ENCODE data around the gene PLA2G3.
"Not testable (repeated sequence)": the region's sequence is repeated elsewhere in the genome, so short reads cannot be mapped to it uniquely, and the experiment has no call there.

Gene PLA2G3

DNA sequence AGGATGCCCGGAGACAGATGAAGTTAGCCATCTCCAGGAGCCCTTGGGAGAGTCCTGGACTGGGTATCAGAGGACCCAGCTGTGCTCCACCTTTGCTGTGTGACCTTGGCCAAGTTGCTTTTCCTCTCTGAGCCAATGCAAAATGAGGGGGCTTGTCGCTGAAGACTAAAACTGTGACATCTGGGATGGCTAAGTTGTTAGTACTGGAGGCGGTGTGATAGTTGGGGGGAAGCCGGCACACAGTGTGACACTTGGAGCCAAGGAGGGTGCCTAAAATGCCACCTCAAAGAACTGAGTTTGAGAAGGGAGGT lies 17.1 kb downstream of the PLA2G3 start:
- H3K27me3 Mint-ChIP-seq (ENCODE audit: low read depth): no peaks in the 10 kb centered on the region
- H3K9me3 Mint-ChIP-seq: no peaks in the 10 kb centered on the region
- H3K27ac Mint-ChIP-seq: no peak overlapping the region
- no peaks in the 10 kb centered on the region for H3K4me1 Mint-ChIP-seq (ENCODE audit: low read depth)
- H3K36me3 Mint-ChIP-seq (ENCODE audit: low read depth): no peaks in the 10 kb centered on the region
- no peak overlapping the region for H3K4me3 Mint-ChIP-seq

DNA sequence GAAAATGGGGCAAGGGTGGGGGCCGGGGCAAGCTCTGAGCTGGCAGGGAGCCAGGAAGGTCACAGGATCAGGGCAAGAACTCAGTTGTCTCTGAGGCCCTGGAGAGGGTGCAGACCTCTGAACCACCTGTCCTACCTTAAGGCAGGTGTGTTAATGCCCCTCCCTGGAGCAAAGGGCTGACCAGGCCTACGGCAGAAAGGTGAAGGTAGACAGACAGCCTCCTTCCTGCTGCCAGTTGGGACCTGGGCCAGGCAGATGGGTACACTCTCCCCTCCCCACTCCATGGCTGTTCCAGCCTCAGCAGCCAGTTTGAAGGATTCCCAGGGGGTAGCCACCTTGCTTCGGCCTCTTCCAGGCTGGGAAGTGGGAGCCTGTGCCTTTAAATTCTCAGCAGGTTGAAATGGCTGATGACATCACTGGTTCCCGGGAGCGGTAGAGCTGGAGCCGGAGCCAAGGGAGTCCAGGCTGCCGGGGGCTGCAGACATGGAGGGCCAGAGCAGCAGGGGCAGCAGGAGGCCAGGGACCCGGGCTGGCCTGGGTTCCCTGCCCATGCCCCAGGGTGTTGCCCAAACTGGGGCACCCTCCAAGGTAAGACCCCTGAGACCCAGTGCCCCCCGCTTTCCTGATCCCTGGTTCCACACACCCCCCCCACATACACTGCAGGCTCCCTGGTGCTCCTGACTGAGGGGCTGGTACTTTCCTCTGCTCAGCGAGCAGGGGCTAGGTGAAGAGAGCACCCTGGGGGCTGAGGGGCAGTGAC lies 17.6 kb downstream of the PLA2G3 start, which contains the start of gene INPP5J:
Gene INPP5J (plus strand): TSS at position 435 of the 760 bp plus-strand sequence. CDS start 49 bp downstream, at position 484.
- H3K36me3 Mint-ChIP-seq (ENCODE audit: low read depth): no peaks in the 10 kb centered on the region
- H3K9me3 Mint-ChIP-seq: no peaks in the 10 kb centered on the region
- H3K4me1 Mint-ChIP-seq (ENCODE audit: low read depth): no peaks in the 10 kb centered on the region
- no peaks in the 10 kb centered on the region for H3K27me3 Mint-ChIP-seq (ENCODE audit: low read depth)
- no peak within 1 kb of the TSS for H3K4me3 Mint-ChIP-seq
- no peak within 1 kb of the TSS for H3K27ac Mint-ChIP-seq

DNA sequence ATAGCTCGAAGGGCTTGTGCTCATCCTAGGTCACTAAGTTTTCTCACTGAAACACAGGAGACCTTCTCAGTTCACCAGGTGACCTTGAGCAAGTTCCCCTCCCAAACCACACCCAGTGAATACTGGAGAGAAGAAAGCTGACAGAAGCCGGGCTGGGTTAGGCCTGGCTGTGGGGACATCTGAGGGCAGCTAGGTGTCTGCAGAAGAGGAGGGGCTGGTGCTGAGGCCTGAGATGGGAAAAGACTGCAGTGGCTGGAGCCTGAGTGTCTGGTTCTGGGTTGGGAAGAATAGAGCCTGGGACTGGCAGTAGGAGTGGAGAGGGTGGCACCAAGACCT lies 18.1 kb downstream of the PLA2G3 start:
- H3K4me3 Mint-ChIP-seq: no peak overlapping the region
- no peaks in the 10 kb centered on the region for H3K4me1 Mint-ChIP-seq (ENCODE audit: low read depth)
- no peaks in the 10 kb centered on the region for H3K27me3 Mint-ChIP-seq (ENCODE audit: low read depth)
- no peaks in the 10 kb centered on the region for H3K36me3 Mint-ChIP-seq (ENCODE audit: low read depth)
- H3K9me3 Mint-ChIP-seq: no peaks in the 10 kb centered on the region
- no peak overlapping the region for H3K27ac Mint-ChIP-seq

- H3K4me1 Mint-ChIP-seq (ENCODE audit: low read depth): no peaks in the 10 kb centered on the region
- H3K36me3 Mint-ChIP-seq (ENCODE audit: low read depth): no peaks in the 10 kb centered on the region
- no peaks in the 10 kb centered on the region for H3K9me3 Mint-ChIP-seq
- H3K27ac Mint-ChIP-seq: no peak overlapping the region
- H3K4me3 Mint-ChIP-seq: no peak overlapping the region
- no peaks in the 10 kb centered on the region for H3K27me3 Mint-ChIP-seq (ENCODE audit: low read depth)
Observed at GRCh38 chr22:31121403-31121802, 18.9 kb downstream of the PLA2G3 start.

DNA sequence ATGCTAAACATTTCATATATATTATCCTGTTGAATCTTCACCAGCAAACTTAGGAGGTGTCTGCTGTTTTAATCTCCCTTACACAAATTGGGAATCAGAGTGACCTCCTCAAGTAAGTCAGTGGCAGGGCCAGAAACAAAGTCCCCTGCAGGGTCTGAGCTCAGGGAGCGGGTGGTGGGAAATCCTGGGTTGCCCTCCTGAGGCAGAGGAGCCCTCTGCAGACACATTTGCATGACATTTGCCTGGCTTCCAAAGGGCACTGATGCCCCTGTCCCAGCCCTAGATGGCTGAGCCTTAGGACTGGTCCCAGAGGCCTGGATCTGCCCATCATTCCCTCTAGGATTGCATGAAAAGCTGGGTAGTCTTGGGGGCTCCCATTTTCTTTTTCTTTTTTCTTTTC lies 19.7 kb downstream of the PLA2G3 start:
- H3K36me3 Mint-ChIP-seq (ENCODE audit: low read depth): no peaks in the 10 kb centered on the region
- no peaks in the 10 kb centered on the region for H3K4me1 Mint-ChIP-seq (ENCODE audit: low read depth)
- no peak overlapping the region for H3K4me3 Mint-ChIP-seq
- H3K27ac Mint-ChIP-seq: no peak overlapping the region
- H3K27me3 Mint-ChIP-seq (ENCODE audit: low read depth): no peaks in the 10 kb centered on the region
- H3K9me3 Mint-ChIP-seq: no peaks in the 10 kb centered on the region

GRCh38 chr22:31120230-31120629 lies 20.1 kb downstream of the PLA2G3 start:
- H3K4me3 Mint-ChIP-seq: no peak overlapping the region
- no peaks in the 10 kb centered on the region for H3K27me3 Mint-ChIP-seq (ENCODE audit: low read depth)
- H3K27ac Mint-ChIP-seq: no peak overlapping the region
- no peaks in the 10 kb centered on the region for H3K36me3 Mint-ChIP-seq (ENCODE audit: low read depth)
- H3K9me3 Mint-ChIP-seq: no peaks in the 10 kb centered on the region
- no peaks in the 10 kb centered on the region for H3K4me1 Mint-ChIP-seq (ENCODE audit: low read depth)

GRCh38 chr22:31119026-31119717 lies 21.1 kb downstream of the PLA2G3 start:
- Mint-ChIP-seq H3K9me3 (no peaks in the 10 kb centered on the region), H3K27ac (no peak overlapping the region), H3K4me1 (ENCODE audit: low read depth) (no peaks in the 10 kb centered on the region), H3K36me3 (ENCODE audit: low read depth) (no peaks in the 10 kb centered on the region), H3K27me3 (ENCODE audit: low read depth) (no peaks in the 10 kb centered on the region), H3K4me3 (no peak overlapping the region)

DNA sequence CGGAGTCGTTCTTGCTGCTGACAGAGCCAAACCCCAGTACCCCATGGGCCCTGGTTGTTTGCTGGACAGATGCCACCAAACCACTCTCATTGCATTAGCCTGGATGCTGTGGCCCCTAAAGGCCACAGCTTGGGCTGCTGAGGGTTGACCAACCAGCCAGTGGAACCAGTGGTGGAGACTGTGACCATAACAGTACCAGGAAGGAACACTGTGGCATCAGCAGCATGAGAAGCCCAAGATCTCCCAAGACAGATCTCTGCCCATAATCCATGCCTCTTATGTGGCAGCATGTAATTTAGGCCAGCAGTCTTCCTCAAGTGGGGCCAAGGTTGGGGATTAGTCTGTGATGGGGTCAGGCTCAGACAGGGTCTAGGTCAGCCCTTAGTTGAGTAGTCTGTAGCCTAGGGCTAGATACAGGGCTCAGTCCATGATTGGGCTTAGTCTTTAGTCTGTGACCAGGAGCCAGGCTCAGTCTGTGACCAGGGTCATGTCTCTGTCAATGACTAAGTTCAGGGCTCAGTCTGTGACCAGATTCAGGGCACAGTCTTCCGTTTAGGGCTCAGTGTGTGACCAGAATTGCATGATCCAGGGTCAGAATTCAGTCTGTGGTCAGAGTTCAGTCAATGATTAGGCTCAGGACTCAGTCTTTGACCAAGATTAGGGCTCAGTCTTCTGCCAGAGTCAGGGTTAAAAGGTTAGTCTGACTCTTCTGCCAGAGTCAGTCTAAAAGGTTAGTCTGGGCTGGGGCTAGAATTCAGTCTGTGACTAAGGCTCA lies 22.1 kb downstream of the PLA2G3 start:
- Mint-ChIP-seq H3K27ac (no peak overlapping the region), H3K36me3 (ENCODE audit: low read depth) (no peaks in the 10 kb centered on the region)

DNA sequence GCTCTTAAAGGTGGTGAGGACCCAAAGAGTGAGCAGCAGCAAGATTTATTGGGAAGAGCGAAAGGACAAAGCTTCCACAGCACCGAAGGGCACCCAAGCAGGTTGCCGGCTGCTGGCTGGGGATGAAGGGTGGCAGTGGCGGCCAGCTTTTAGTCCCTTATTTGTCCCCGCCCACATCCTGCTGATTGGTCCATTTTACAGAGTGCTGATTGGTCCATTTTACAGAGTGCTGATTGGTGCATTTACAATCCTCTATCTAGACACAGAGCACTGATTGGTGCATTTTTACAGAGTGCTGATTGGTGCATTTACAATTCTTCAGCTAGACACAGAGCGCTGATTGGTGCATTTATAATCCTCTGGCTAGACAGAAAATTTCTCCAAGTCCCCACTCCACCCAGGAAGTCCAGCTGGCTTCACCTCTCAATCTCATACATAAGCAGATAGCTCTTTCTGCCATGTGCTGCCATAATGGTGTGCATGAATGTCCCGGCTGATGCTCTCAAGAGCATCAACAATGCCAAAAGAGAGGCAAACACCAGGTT lies 27.7 kb downstream of the PLA2G3 start:
- H3K27me3 Mint-ChIP-seq (ENCODE audit: low read depth); H3K4me3 Mint-ChIP-seq; H3K9me3 Mint-ChIP-seq; H3K27ac Mint-ChIP-seq; H3K4me1 Mint-ChIP-seq (ENCODE audit: low read depth); H3K36me3 Mint-ChIP-seq (ENCODE audit: low read depth): not testable (repeated sequence)

More for the DNA sequence above, 22.1 kb downstream of the PLA2G3 start:
- H3K4me3 Mint-ChIP-seq: no peak overlapping the region
- no peaks in the 10 kb centered on the region for H3K4me1 Mint-ChIP-seq (ENCODE audit: low read depth)
- H3K27me3 Mint-ChIP-seq (ENCODE audit: low read depth): no peaks in the 10 kb centered on the region
- no peaks in the 10 kb centered on the region for H3K9me3 Mint-ChIP-seq

GRCh38 chr22:31107894-31108218 lies 32.5 kb downstream of the PLA2G3 start:
- peaks cover 6% of the 10 kb centered on the region for H3K4me1 Mint-ChIP-seq (ENCODE audit: low read depth)
- H3K27me3 Mint-ChIP-seq (ENCODE audit: low read depth): no peaks in the 10 kb centered on the region
- peak overlapping the region; percentile 5 for H3K27ac Mint-ChIP-seq
- peak overlapping the region; percentile 78 for H3K4me3 Mint-ChIP-seq
- no peaks in the 10 kb centered on the region for H3K36me3 Mint-ChIP-seq (ENCODE audit: low read depth)
- no peaks in the 10 kb centered on the region for H3K9me3 Mint-ChIP-seq

- Mint-ChIP-seq H3K4me1 (ENCODE audit: low read depth) (peaks cover 6% of the 10 kb centered on the region), H3K4me3 (peak within 1 kb of the TSS; percentile 79), H3K27ac (peak within 1 kb of the TSS; percentile 5), H3K9me3 (no peaks in the 10 kb centered on the region), H3K36me3 (ENCODE audit: low read depth) (no peaks in the 10 kb centered on the region), H3K27me3 (ENCODE audit: low read depth) (no peaks in the 10 kb centered on the region)
Observed at GRCh38 chr22:31107178-31107893, 33.0 kb downstream of the PLA2G3 start, which contains the start of gene SELENOM. TSS of gene SELENOM (minus strand) at chr22:31107568. CDS start at chr22:31107505, 63 bp downstream.

DNA sequence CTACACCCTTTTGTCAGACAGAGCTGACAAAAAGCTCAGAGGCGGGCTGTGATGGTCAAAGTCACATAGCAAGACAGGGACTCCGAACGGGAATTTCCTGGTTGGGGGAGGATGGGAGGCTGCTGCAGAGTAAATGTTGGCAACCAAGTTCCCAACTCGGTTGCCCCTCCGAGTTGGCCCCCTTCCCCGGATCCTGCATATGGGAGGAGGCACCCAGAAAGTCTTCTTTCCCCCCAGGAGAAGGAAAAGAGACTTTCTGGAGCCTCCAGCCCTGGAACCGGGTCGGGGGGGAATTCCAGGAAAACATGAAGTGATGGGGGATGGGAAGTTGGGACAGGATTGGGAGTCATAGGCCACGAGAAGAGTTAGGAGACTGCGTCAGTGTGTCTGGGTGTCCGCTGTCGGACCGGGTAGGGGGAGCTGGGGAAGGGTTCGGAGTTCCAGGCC lies 33.6 kb downstream of the PLA2G3 start:
- no peaks in the 10 kb centered on the region for H3K36me3 Mint-ChIP-seq (ENCODE audit: low read depth)
- H3K4me1 Mint-ChIP-seq (ENCODE audit: low read depth): peaks cover 8% of the 10 kb centered on the region
- H3K27ac Mint-ChIP-seq: no peak overlapping the region

DNA sequence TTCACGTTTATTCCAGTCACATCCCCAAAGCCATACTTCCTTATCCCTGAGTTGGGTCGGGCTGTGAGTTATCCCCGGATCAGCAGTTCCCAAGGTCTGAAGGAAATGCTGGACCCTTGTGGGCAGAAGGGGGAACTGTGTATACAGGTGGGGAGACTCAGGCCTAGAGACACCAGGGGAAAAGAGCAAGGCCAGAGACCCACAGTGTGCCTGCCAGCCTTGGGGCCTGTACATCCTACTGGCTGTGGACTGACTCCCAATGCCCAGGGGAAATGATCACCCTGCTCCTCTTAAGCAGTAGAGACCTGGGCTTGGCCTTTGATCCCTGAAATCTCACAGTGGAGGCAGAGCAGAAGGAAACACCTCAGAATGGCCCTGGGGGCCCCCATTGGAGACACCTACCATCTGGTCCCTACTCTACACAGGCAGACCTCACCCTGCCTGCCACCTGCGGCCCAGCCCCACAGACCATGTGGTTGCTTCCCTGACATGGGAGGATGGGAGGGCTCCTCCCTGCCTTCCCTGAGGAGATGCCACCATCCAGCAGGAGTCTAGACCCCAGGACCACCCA lies 34.2 kb downstream of the PLA2G3 start:
- no peaks in the 10 kb centered on the region for H3K9me3 Mint-ChIP-seq
- H3K27me3 Mint-ChIP-seq (ENCODE audit: low read depth): no peaks in the 10 kb centered on the region
- H3K36me3 Mint-ChIP-seq (ENCODE audit: low read depth): peaks cover under 1% of the 10 kb centered on the region
- H3K27ac Mint-ChIP-seq: no peak overlapping the region
- H3K4me3 Mint-ChIP-seq: peak overlapping the region; percentile 57
- H3K4me1 Mint-ChIP-seq (ENCODE audit: low read depth): peaks cover 8% of the 10 kb centered on the region

More for the DNA sequence above, 33.6 kb downstream of the PLA2G3 start:
- H3K27me3 Mint-ChIP-seq (ENCODE audit: low read depth): no peaks in the 10 kb centered on the region
- peak overlapping the region; percentile 79 for H3K4me3 Mint-ChIP-seq
- no peaks in the 10 kb centered on the region for H3K9me3 Mint-ChIP-seq

All from T-helper 1 cell treated with Interleukin-12 subunit alpha and Interleukin-12 subunit beta and Interleukin-4 antibody, amounts not matched to agents 30 μg/mL and 1 μg/mL, for 36 hours (primary cell).